NAMALWA (cell line): ENCODE results near the gene MYO1G.
"Not testable (repeated sequence)": the region's sequence is repeated elsewhere in the genome, so short reads cannot be mapped to it uniquely, and the experiment has no call there.

Experiments used
- DNase-seq: peaks from one replicate; pipeline ENCODE4 v3.0.0-alpha.2; 2015; ENCODE audit warnings: low spot score

MYO1G gene

GRCh38 chr7:44999245-45000092, 20.7 kb upstream of the MYO1G start:
- DNase-seq: peak; percentile 100

DNA sequence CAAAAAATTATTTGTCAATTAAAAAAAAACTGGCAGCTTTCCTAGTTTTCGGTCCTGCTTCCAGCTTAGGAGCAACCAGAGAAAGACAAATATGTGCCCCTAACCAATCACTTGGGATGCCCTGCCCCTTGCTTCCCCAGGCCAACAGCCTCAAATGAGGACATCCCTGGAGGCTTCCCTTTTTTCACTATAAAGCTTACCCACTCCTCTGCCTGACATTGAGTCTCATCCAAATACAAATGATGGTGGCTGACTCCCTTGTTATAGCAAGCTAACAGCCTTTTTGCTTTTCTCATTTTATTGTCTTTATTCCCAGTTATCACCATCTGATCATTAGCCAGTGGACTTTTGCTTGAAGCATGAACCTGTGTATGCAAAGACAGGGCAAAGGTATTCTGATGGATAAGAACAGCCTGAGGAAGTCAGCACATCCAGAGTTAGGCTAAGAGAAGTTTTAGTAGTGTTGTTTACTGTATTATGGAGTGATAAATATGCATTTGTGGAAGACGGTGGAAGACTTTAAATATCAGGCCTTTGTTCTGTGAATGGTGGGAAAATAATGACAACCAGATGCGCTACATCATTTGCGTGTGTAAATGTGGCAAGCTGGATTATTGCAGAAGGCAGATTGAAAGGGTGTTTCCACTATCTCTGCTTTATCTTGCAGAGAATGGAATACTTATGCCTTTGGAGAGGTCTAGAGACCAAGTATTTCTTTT, 19.5 kb upstream of the MYO1G start:
- peak; percentile 49 for DNase-seq

- peak; percentile 94 for DNase-seq
These were observed 17.0 kb upstream of the MYO1G start for GRCh38 chr7:44995555-44996493.

- peak; percentile 68 for DNase-seq
These were observed 16.2 kb upstream of the MYO1G start for GRCh38 chr7:44994877-44995554.

GRCh38 chr7:44992004-44992795, 13.4 kb upstream of the MYO1G start:
- DNase-seq: not testable (repeated sequence)

DNA sequence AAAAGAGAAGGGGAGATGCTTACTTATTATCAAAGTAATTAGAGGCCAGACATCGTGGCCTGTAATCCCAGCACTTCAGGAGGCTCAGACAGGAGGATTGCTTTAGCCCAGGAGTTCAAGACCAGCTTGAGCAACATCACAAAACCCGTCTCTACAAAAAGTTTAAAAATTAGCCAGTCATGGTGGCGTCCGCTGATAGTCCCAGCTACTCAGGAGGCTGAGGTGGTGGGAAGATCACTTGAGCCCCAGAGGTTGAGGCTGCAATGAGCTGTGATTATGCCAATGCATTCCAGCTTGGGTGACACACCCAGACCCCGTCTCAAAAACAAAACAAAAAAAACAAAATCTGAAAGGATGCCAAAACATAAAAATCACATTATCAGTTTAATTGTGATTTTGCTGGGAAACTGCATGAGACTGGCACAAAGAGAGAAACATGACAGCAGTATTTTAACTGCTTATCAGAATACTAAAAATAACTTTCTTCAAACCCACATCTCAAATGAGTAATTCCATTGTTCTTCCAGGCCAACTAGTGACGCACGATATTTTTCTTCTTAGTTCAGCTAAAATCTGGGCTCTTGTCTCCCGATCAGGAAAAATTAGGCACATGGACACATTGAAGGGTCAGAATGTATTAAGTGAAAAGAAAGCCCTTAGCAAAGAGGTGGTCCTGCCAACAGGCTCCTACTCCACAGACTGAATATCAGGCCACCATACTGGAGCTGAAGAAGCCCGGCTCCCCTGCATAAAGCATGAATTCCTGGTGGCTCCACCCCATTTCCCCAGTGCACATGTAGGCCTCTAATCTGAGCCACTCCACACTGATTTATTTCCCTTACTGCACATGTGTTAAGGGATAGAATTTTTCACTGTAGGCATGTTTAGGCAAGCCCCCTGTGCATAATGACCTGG, 11.6 kb upstream of the MYO1G start:
- DNase-seq: no peak

- DNase-seq: no peak
These were observed 10.3 kb upstream of the MYO1G start for GRCh38 chr7:44989132-44989531.

GRCh38 chr7:44988701-44989100, 9.9 kb upstream of the MYO1G start:
- no peak for DNase-seq

- DNase-seq: no peak
These were observed 9.2 kb upstream of the MYO1G start for GRCh38 chr7:44987996-44988395.

DNA sequence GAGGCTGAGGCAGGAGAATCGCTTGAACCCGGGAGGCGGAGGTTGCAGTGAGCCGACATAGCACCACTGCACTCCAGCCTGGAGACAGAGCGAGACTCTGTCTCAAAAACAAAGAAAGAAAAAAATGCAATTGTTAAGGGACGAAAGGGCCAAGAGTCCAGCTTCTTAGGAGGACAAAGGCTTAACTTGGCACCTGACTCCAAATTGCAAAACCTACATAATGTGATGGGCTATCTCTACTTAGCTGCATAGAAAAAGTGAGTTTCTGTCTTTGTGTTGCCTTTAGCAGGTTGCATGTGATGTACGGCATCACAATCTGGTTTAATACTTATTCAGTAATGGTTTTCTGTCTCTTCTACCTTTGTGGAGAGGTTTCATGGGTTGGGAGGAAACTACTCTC, 8.6 kb upstream of the MYO1G start:
- no peak for DNase-seq

DNA sequence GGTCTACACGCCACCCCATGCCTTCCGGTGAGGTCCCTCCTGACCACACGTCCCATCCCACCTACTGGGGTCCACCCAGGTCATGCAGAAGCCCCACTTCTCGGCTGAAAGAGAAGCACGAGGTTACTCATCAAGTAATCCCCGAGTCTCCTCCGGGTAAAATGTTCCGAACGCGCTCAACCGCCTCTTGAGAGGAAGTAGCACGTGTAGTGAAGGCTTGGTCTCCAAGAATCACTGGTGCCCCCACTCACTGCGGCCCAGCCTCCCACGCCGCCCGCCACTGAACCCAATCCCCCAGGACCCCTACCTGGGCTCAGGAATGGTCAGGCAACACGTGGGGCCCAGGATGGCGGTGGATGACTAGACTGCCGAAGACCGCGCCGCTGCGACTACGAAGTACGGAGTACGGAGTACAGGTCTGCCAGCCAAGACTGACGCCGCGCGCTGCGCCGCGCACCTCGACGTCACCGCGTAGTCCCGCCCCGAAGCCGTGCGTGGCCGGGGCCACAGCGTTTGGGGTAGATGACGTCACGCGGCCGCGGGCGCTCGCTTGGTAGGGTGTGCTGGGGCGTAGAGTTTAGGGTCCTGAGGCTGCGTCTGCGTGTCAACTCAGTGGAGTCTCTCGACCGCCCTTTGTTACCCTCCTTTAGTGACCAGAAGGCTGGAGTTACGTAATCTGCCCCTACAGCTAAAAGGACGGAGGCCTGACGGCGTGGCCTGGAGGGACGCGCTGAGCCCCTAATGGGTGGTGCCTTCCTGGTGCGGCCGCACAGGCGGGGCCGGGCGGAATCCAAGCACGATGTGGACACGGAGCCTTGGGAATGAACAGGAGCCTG, 7.6 kb upstream of the MYO1G start:
- peak; percentile 98 for DNase-seq

DNA sequence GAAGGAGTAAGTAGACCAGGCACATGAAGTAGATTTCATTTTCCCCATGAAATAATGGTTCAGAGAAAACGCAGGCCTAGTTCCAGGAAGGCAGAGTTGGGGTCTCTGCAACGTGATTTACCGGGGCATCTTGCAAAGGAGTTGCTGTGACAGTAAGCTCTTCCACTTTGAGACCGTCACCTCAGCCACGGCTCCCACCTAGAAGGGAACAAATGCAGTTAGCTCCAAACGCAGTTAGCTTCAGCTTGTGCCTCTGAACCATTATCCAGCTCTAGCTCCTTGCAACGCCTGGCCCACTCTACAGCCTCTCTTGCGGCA, 7.0 kb upstream of the MYO1G start:
- DNase-seq: no peak

DNA sequence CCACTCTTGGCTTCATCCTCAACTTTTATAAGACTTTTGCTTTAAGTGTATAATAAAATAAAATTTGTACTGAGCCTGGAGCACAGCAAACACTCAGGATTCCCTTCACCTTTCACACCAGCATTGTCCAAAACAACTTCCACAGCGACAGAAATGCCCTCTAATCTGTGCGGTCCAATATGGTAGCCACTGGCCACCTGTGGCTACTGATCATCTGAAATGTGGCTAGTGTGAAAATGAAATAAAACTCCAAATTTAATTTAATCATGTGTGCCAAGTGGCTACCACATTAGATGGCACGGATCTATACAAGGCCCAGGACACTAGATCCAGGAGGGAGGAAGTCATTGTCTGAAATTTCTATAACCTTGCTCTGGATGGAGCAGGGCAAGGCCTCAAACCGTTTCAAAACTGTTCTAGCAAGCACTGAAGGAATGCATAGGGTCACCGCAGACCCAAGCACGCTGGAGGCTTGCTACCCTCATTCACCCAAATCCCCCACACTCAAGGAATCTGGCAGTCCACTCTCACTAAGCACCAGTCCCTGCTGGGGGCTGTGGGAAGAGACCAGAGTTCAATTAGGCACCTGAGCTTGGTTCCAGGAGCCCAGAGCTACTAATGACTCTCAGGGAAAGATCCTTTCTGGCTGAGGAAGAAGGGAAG, 6.3 kb upstream of the MYO1G start:
- DNase-seq: peak; percentile 44

GRCh38 chr7:44984478-44984758, 5.6 kb upstream of the MYO1G start:
- DNase-seq: no peak

GRCh38 chr7:44983742-44984477, 5.1 kb upstream of the MYO1G start:
- DNase-seq: peak; percentile 34

DNA sequence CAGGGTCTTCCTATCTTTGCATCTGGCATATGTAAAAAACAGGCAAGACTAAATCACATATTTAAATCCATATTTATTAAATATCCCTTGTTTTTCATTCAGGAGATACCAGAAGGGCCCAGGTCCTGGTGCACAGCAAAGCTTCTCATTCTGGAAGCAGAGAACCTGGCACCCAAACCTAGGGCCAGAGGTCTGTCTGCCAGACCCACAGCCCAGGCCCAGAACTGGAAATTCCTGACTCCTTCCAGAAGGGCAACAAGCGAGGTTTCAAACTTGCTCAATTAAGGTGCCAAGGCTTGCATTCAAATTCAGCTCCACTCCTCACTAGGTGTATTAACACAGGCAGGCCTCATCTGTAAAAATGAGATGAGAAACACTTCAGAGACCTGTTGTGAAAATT, 4.2 kb upstream of the MYO1G start:
- no peak for DNase-seq

DNA sequence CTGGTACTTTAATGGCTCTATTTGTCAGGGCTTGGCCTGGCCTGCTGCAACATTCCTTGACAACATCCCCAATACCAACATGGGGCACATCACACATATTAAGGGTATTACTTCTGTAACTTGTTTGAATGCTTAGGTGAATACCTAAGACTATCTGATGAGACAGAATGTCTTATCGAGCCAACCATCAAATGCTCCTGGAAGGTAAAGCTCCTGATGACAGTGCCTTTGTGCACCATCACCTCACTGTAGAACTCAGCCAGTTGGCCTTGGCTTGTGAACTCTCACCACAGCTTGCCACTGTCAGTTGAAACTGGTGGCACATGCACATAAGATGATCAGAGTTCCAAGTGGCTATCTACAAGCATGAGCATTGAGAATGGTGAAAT, 3.7 kb upstream of the MYO1G start:
- peak; percentile 65 for DNase-seq
